CD14-positive monocyte (primary cell): Measurements from ENCODE around the gene SEC61B. TPM values are rescaled to one million over a fixed set of nuclear protein-coding genes. Genes with fewer than 3 reads are reported as not detected.

Experiments used
- DNase-seq, 3 donors: peaks; one replicate each; pipeline ENCODE4 v3.0.0-alpha.2; 2011 to 2022
- H2AFZ ChIP-seq: 2 replicates; pipeline ENCODE4 v1.6.0; 2012; ENCODE audit warnings: mild to moderate bottlenecking, low read depth, low read length, inconsistent platforms; ENCODE audit not compliant: insufficient read depth, poor library complexity, severe bottlenecking
- H3K27ac ChIP-seq, 2 donors: 1 replicate in 1 of 2; 2 replicates in 1 of 2; pipeline ENCODE4 v1.5.1; 2012 to 2013; ENCODE audit warnings: low read length in 2 of 2, control low read depth in 1 of 2, inconsistent platforms in 1 of 2, low read depth in 1 of 2, mild to moderate bottlenecking in 1 of 2
- H3K27me3 ChIP-seq, 2 donors: one replicate each; pipeline versions ENCODE4 v1.6.0 to v1.6.1; 2011 to 2013; ENCODE audit warnings: low read length in 2 of 2; ENCODE audit not compliant: control insufficient read depth in 2 of 2, insufficient read depth in 2 of 2
- H3K36me3 ChIP-seq, 2 donors: replicated peaks in 1 of 2; 1 replicate in 1 of 2; 2 replicates in 1 of 2; pipeline versions ENCODE4 v1.5.1 to v1.6.1; 2012 to 2013; ENCODE audit warnings: low read length in 2 of 2, control low read depth in 1 of 2, inconsistent platforms in 1 of 2, mild to moderate bottlenecking in 1 of 2; ENCODE audit not compliant: insufficient read depth in 2 of 2, control insufficient read depth in 1 of 2
- H3K4me1 ChIP-seq, 2 donors: 1 replicate in 1 of 2; 2 replicates in 1 of 2; pipeline versions ENCODE4 v1.5.1 to v1.6.1; 2012 to 2013; ENCODE audit warnings: low read length in 2 of 2, control low read depth in 1 of 2, inconsistent platforms in 1 of 2, mild to moderate bottlenecking in 1 of 2, moderate library complexity in 1 of 2; ENCODE audit not compliant: insufficient read depth in 2 of 2, control insufficient read depth in 1 of 2
- H3K4me2 ChIP-seq: replicated peaks from 2 replicates; pipeline ENCODE3; 2012; ENCODE audit warnings: low read length, moderate library complexity, mild to moderate bottlenecking; ENCODE audit not compliant: poor library complexity, severe bottlenecking; ENCODE audit errors: extremely low read depth
- H3K4me3 ChIP-seq, 3 experiments: fragments of 200-600 bp in 1 of 3; sonication (generic) in 1 of 3; replicated peaks in 1 of 3; 1 replicate in 2 of 3; 2 replicates in 1 of 3; pipeline ENCODE4 v1.5.1; 2011 to 2013; ENCODE audit warnings: low read length in 3 of 3, mild to moderate bottlenecking in 3 of 3, control low read depth in 2 of 3, low read depth in 2 of 3, inconsistent platforms in 1 of 3, moderate library complexity in 1 of 3
- H3K79me2 ChIP-seq: 2 replicates; pipeline ENCODE4 v1.6.0; 2012; ENCODE audit warnings: mild to moderate bottlenecking, control low read depth, inconsistent platforms, low read length, moderate library complexity; ENCODE audit not compliant: insufficient read depth
- H3K9ac ChIP-seq: 2 replicates; pipeline ENCODE4 v1.6.0; 2017; ENCODE audit warnings: low read length, mild to moderate bottlenecking; ENCODE audit not compliant: insufficient read depth, poor library complexity, severe bottlenecking
- H3K9me3 ChIP-seq, 2 donors: replicated peaks in 1 of 2; 1 replicate in 1 of 2; 2 replicates in 1 of 2; pipeline versions ENCODE4 v1.5.1 to v1.6.1; 2012 to 2013; ENCODE audit warnings: low read length in 2 of 2, control low read depth in 1 of 2; ENCODE audit not compliant: control insufficient read depth in 1 of 2, insufficient read depth in 1 of 2
- H4K20me1 ChIP-seq: 2 replicates; pipeline ENCODE4 v1.6.0; 2012; ENCODE audit warnings: mild to moderate bottlenecking, low read length, control low read depth, moderate library complexity; ENCODE audit not compliant: insufficient read depth
- H3K27ac Mint-ChIP-seq, 7 donors: one replicate each; pipeline ENCODE4 v1.8.0; 2020; ENCODE audit warnings: mild to moderate bottlenecking in 7 of 7, mixed read lengths in 7 of 7, moderate library complexity in 6 of 7, inconsistent platforms in 2 of 7
- H3K27me3 Mint-ChIP-seq, 3 donors: one replicate each; pipeline ENCODE4 v1.8.0; 2021 to 2022; ENCODE audit warnings: low read depth in 3 of 3, mild to moderate bottlenecking in 3 of 3, mixed read lengths in 3 of 3, moderate library complexity in 3 of 3, inconsistent platforms in 1 of 3
- H3K36me3 Mint-ChIP-seq, 2 donors: one replicate each; pipeline ENCODE4 v1.8.0; 2020; ENCODE audit warnings: mixed read lengths in 2 of 2, inconsistent platforms in 1 of 2, mild to moderate bottlenecking in 1 of 2
- H3K4me1 Mint-ChIP-seq: one replicate; pipeline ENCODE4 v1.8.0; 2020; ENCODE audit warnings: mild to moderate bottlenecking, mixed read lengths
- H3K4me3 Mint-ChIP-seq, 2 donors: one replicate each; pipeline ENCODE4 v1.8.0; 2020; ENCODE audit warnings: mild to moderate bottlenecking in 2 of 2, mixed read lengths in 2 of 2, moderate library complexity in 1 of 2
- H3K9me3 Mint-ChIP-seq, 7 donors: one replicate each; pipeline ENCODE4 v1.8.0; 2020 to 2022; ENCODE audit warnings: mixed read lengths in 7 of 7, mild to moderate bottlenecking in 6 of 7, moderate library complexity in 6 of 7, inconsistent platforms in 2 of 7
- WGBS: methylation state at CpG from one replicate; pipeline ENCODE4 v1.1.5; 2013; ENCODE audit warnings: missing lambda C conversion rate; ENCODE audit not compliant: insufficient coverage; 5-methylcytosine and 5-hydroxymethylcytosine counted together
- intact Hi-C, 2 donors: fragments of 100-400 bp; cut with micrococcal nuclease; formaldehyde crosslinking; loops; one replicate each; pipeline versions ENCODE4 v1.15.0 to v1.15.1; 2023
- polyA plus RNA-seq, 3 donors: library from polyadenylated mRNA; depleted of rRNA in 1 of 3; unstranded in 2 of 3; stranded (reverse) in 1 of 3; fragments of 300-500 nt in 2 of 3; fragments of >200 nt in 1 of 3; fragmentation: Illumina TruSeq in 2 of 3; gene quantifications; 1 replicate in 2 of 3; 2 replicates in 1 of 3; pipeline ENCODE4 v1.2.3, GENCODE V29; 2012 to 2021
- TF ChIP-seq, protein P1 (sequence below): fragments of 200-600 bp; IDR thresholded peaks from one replicate; pipeline ENCODE4 v1.8.0; 2022; ENCODE audit warnings: antibody characterized with exemption, mild to moderate bottlenecking

Gene SEC61B
- polyA plus RNA-seq, 3 donors: 117 to 443 (median 421) TPM

DNA sequence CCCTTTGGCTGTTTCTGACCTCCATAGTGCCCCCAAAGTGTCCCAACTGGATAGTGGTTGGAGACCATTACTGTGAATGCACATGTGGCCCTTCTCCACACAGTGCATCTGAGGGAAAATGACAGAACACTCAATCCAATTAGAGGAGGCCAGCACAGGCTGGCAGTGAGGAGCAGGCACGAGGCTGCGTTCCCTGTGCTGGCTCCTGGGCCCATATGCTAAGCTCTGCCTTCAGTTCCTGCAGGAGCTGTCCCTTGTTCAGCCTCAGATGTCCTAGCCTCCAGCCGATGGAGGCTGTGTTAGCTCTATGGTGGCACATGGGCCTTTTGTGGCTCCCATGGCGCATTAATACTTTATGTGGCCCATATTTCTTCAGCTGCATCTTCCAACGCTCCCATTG, 36.1 kb upstream of the SEC61B start:
- Mint-ChIP-seq H3K36me3 (no peaks in the 10 kb centered on the region), H3K4me1 (peaks cover 33% of the 10 kb centered on the region)
- peaks cover 31 to 36% of the 10 kb centered on the region in 2 donors for H3K4me1 ChIP-seq

DNA sequence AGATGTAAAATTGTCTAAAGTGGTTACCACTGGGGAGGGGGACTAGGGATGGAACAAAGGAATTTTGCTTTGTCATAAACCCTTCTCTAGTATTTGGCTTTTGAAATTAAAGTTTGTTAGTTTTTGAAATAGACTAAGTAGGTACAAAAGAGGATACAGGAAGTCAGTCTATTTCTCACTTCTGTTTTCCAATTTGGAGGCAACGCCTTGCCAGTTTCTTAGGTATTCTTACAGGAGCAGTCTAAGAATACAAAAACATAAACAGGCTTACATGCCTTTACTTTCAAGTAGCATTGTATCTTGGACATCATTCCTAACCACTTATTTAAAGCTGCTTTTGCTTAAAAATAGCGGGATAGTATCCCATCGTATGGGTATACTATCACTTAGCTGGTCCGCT, 34.8 kb upstream of the SEC61B start:
- Histone ChIP-seq H3K27me3 (no peaks in the 10 kb centered on the region), H3K4me2 (peak overlapping the region; percentile 12), H3K27ac (peak overlapping the region in 1 of 2 donors; percentile 2), H3K9me3 (no peaks in the 10 kb centered on the region), H3K4me1 (peaks cover 25 to 29% of the 10 kb centered on the region in 2 donors), H3K36me3 (no peaks in the 10 kb centered on the region), H3K4me3 (no peak overlapping the region), H4K20me1 (no peaks in the 10 kb centered on the region), H3K79me2 (no peaks in the 10 kb centered on the region), H3K9ac (no peak overlapping the region), H2AFZ (no peak overlapping the region)
- H3K9me3 Mint-ChIP-seq: no peaks in the 10 kb centered on the region
- peaks cover 0 to 2% (median 2%) of the 10 kb centered on the region in 3 donors for H3K27me3 Mint-ChIP-seq
- peaks cover 25% of the 10 kb centered on the region for H3K4me1 Mint-ChIP-seq
- intact Hi-C loops: loop anchor here in 1 of 2 donors (10.0 kb wide), 2 partner anchors 817 to 1137 kb away; no protein-coding TSS in a partner anchor
- no peaks in the 10 kb centered on the region for H3K36me3 Mint-ChIP-seq
- TF ChIP-seq, protein P1, sequence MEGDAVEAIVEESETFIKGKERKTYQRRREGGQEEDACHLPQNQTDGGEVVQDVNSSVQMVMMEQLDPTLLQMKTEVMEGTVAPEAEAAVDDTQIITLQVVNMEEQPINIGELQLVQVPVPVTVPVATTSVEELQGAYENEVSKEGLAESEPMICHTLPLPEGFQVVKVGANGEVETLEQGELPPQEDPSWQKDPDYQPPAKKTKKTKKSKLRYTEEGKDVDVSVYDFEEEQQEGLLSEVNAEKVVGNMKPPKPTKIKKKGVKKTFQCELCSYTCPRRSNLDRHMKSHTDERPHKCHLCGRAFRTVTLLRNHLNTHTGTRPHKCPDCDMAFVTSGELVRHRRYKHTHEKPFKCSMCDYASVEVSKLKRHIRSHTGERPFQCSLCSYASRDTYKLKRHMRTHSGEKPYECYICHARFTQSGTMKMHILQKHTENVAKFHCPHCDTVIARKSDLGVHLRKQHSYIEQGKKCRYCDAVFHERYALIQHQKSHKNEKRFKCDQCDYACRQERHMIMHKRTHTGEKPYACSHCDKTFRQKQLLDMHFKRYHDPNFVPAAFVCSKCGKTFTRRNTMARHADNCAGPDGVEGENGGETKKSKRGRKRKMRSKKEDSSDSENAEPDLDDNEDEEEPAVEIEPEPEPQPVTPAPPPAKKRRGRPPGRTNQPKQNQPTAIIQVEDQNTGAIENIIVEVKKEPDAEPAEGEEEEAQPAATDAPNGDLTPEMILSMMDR: no peak
- peak overlapping the region in 1 of 7 donors; percentile 32 for H3K27ac Mint-ChIP-seq
- H3K4me3 Mint-ChIP-seq: peak overlapping the region in 1 of 2 donors; percentile 30
- no CpG with 5 or more reads among the region's 4 CpGs for WGBS
- DNase-seq: peak in 1 of 3 donors; percentile 33

More for the DNA sequence above, 36.1 kb upstream of the SEC61B start:
- Histone ChIP-seq H3K79me2 (no peaks in the 10 kb centered on the region), H2AFZ (no peak overlapping the region), H3K27me3 (no peaks in the 10 kb centered on the region), H3K27ac (no peak overlapping the region), H4K20me1 (no peaks in the 10 kb centered on the region), H3K4me2 (no peak overlapping the region), H3K9ac (no peak overlapping the region), H3K36me3 (no peaks in the 10 kb centered on the region), H3K9me3 (no peaks in the 10 kb centered on the region), H3K4me3 (no peak overlapping the region)
- Mint-ChIP-seq H3K9me3 (no peaks in the 10 kb centered on the region), H3K27ac (no peak overlapping the region), H3K27me3 (peaks cover 0 to 2% (median 0%) of the 10 kb centered on the region in 3 donors), H3K4me3 (no peak overlapping the region)
- no peak for DNase-seq
- TF ChIP-seq, protein P1: no peak
- intact Hi-C loops: loop anchor here (2.0 to 10.0 kb wide), 3 partner anchors 819 to 1139 kb away; no protein-coding TSS in a partner anchor
- 92% methylated on average over 3 of the region's 5 CpGs for WGBS
